Neural progenitor cell (in vitro differentiated cells): Measurements from ENCODE around the gene HIP1R. TPM values are rescaled to one million over a fixed set of nuclear protein-coding genes. Genes with fewer than 3 reads are reported as not detected.

Source experiments
- DNase-seq: peaks from one replicate; pipeline ENCODE4 v3.0.0-alpha.2; 2016; ENCODE audit warnings: low spot score
- H2AFZ ChIP-seq: fragments of 200-600 bp; sonication (generic); replicated peaks from 2 replicates; pipeline ENCODE4 v1.6.1; 2016; ENCODE audit warnings: antibody characterized with exemption
- H3F3A ChIP-seq: fragments of 200-600 bp; sonication (generic); 2 replicates; pipeline ENCODE4 v1.6.1; 2016; ENCODE audit warnings: antibody characterized with exemption, low read depth
- H3K27ac ChIP-seq: fragments of 200-600 bp; sonication (generic); 2 replicates; pipeline ENCODE4 v1.5.1; 2016; ENCODE audit warnings: mild to moderate bottlenecking
- H3K27me3 ChIP-seq: fragments of 200-600 bp; sonication (generic); 2 replicates; pipeline ENCODE4 v1.6.1; 2016; ENCODE audit warnings: mild to moderate bottlenecking, moderate library complexity
- H3K36me3 ChIP-seq: fragments of 200-600 bp; sonication (generic); 2 replicates; pipeline ENCODE4 v1.5.1; 2016
- H3K4me1 ChIP-seq: fragments of 200-600 bp; sonication (generic); 2 replicates; pipeline ENCODE4 v1.6.1; 2016; ENCODE audit warnings: mixed run types
- H3K4me2 ChIP-seq: fragments of 200-600 bp; sonication (generic); 2 replicates; pipeline ENCODE4 v1.6.1; 2016
- H3K4me3 ChIP-seq: fragments of 200-600 bp; sonication (generic); 2 replicates; pipeline ENCODE4 v1.5.1; 2016
- H3K79me2 ChIP-seq: fragments of 200-600 bp; sonication (generic); 2 replicates; pipeline ENCODE4 v1.6.1; 2016; ENCODE audit warnings: low read depth
- H3K9ac ChIP-seq: fragments of 200-600 bp; sonication (generic); 2 replicates; pipeline ENCODE4 v1.6.1; 2016
- H3K9me3 ChIP-seq: fragments of 200-600 bp; sonication (generic); 2 replicates; pipeline ENCODE4 v1.5.1; 2016; ENCODE audit warnings: low read depth
- H4K20me1 ChIP-seq: fragments of 200-600 bp; sonication (generic); 2 replicates; pipeline ENCODE4 v1.6.1; 2016; ENCODE audit warnings: low read depth
- H3K27ac Mint-ChIP-seq: 3 replicates; pipeline ENCODE4 v1.8.0; 2021; ENCODE audit warnings: mixed read lengths
- H3K27me3 Mint-ChIP-seq: 2 replicates; pipeline ENCODE4 v1.8.0; 2022; ENCODE audit warnings: low read depth, mild to moderate bottlenecking, inconsistent platforms, moderate library complexity, mixed read lengths; ENCODE audit not compliant: insufficient read depth
- H3K36me3 Mint-ChIP-seq: 3 replicates; pipeline ENCODE4 v1.8.0; 2021; ENCODE audit warnings: mixed read lengths
- H3K4me1 Mint-ChIP-seq: 3 replicates; pipeline ENCODE4 v1.8.0; 2021; ENCODE audit warnings: mixed read lengths
- H3K4me3 Mint-ChIP-seq: 3 replicates; pipeline ENCODE4 v1.8.0; 2021; ENCODE audit warnings: mild to moderate bottlenecking, moderate library complexity, mixed read lengths
- H3K9me3 Mint-ChIP-seq: 3 replicates; pipeline ENCODE4 v1.8.0; 2020; ENCODE audit warnings: mixed read lengths
- CTCF ChIP-seq: fragments of 200-600 bp; sonication (generic); IDR thresholded peaks from 2 replicates; pipeline ENCODE4 v1.5.1; 2017; ENCODE audit warnings: antibody characterized with exemption, mild to moderate bottlenecking
- EZH2 ChIP-seq: fragments of 200-600 bp; sonication (generic); IDR thresholded peaks from 2 replicates; pipeline ENCODE4 v1.6.1; 2017; ENCODE audit warnings: antibody characterized with exemption, mild to moderate bottlenecking, moderate library complexity
- EZH2phosphoT487 ChIP-seq: fragments of 200-600 bp; sonication (generic); IDR thresholded peaks from 2 replicates; pipeline ENCODE4 v1.6.1; 2017; ENCODE audit warnings: antibody characterized with exemption
- total RNA-seq: library from RNA; depleted of rRNA; stranded (reverse); fragments of >200 nt; gene quantifications from 2 replicates; pipeline ENCODE4 v1.2.3, GENCODE V29; 2015; ENCODE audit warnings: low replicate concordance

Gene HIP1R
- total RNA-seq, 1 donor from 2014 or later, result 19.3 TPM

DNA sequence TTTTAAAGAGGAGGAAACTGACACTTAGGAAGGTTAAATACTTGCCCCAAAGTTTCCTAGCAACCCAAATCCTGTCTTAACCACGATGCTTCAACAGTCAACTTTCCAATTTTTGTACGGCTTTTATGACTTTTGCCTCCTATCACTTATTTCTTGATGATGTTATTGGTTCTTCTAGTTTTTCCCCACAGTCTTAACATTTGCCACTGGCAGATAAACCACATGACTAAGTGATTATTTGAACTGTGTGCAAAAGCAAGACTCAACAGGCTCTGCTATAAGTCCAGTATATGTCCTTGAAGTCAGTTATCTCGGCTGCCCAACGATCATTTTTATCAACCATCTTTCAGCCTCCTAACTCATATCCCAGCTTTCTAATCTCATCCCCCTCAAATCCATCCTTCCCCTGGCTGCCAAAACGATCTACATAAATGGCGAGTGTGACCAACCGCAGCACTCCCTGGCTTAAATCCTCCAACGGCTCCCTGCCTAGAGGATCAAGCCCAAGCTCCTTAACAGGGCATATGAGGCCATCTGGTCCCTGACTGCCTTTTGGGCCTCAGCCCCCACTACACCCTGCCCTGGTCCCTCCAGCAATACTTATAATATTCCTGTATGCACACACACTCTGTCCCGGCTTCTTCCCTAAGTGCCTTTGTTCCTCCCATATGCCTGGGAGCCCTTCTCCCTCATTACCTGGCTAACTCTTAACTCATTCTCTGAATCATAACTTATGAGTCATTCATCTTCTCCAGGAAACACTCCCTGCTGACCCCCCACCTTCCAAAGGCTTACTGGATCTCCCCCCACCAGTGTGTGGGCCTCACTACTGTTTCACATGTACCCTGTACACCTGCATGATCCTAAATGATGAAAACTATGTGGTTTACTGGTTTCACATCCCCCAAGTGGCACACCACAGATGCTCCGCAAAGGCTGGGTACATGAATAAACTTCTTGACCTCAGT is 51.9 kb downstream of the HIP1R start:
- Histone ChIP-seq H3K4me1 (peaks cover 39% of the 10 kb centered on the region), H3K36me3 (no peaks in the 10 kb centered on the region), H3K27ac (no peak overlapping the region), H3K4me2 (peak overlapping the region; percentile 15), H3F3A (peaks cover 16% of the 10 kb centered on the region), H2AFZ (no peak overlapping the region), H3K27me3 (peaks cover 31% of the 10 kb centered on the region), H3K9me3 (no peaks in the 10 kb centered on the region), H4K20me1 (peaks cover 95% of the 10 kb centered on the region), H3K4me3 (no peak overlapping the region), H3K79me2 (peaks cover 87% of the 10 kb centered on the region), H3K9ac (no peak overlapping the region)
- Mint-ChIP-seq H3K36me3 (peaks cover 1% of the 10 kb centered on the region), H3K27ac (peak overlapping the region; percentile 48), H3K4me3 (peak overlapping the region; percentile 17), H3K27me3 (no peaks in the 10 kb centered on the region), H3K4me1 (peaks cover 54% of the 10 kb centered on the region), H3K9me3 (no peaks in the 10 kb centered on the region)
- TF ChIP-seq CTCF, result no peak
- TF ChIP-seq EZH2, result no peak
- TF ChIP-seq EZH2phosphoT487, result no peak
- DNase-seq, result peak; percentile 52

DNA sequence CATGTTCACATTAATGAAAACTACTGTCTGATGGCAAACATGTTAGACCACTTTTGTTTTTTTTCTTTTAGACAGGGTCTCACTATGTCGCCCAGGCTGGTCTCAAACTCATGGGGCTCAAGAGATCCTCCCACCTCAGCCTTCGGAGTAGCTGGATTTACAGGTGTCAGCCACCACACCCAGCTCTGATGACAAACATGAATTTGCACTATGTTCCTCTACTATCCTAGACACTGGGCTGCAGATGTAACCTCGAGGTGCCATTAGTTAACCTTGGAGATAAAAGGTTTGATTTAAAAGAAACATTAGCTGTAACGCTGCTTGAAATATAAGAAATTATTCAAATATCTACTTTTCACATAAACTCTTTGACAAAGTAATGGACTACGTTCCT is 52.6 kb downstream of the HIP1R start:
- TF ChIP-seq EZH2, result no peak
- no peak for TF ChIP-seq EZH2phosphoT487
- no peak for TF ChIP-seq CTCF
- Histone ChIP-seq H3K4me2 (peak overlapping the region; percentile 23), H3K79me2 (peaks cover 87% of the 10 kb centered on the region), H3K36me3 (no peaks in the 10 kb centered on the region), H3K9ac (no peak overlapping the region), H3K27me3 (peaks cover 24% of the 10 kb centered on the region), H4K20me1 (peaks cover 95% of the 10 kb centered on the region), H3K4me1 (peaks cover 43% of the 10 kb centered on the region), H3K27ac (no peak overlapping the region), H2AFZ (no peak overlapping the region), H3K9me3 (no peaks in the 10 kb centered on the region), H3K4me3 (no peak overlapping the region), H3F3A (peaks cover 21% of the 10 kb centered on the region)
- Mint-ChIP-seq H3K36me3 (peaks cover 1% of the 10 kb centered on the region), H3K4me1 (peaks cover 61% of the 10 kb centered on the region), H3K27me3 (no peaks in the 10 kb centered on the region), H3K27ac (peak overlapping the region; percentile 48), H3K9me3 (no peaks in the 10 kb centered on the region), H3K4me3 (no peak overlapping the region)
- DNase-seq, result no peak

DNA sequence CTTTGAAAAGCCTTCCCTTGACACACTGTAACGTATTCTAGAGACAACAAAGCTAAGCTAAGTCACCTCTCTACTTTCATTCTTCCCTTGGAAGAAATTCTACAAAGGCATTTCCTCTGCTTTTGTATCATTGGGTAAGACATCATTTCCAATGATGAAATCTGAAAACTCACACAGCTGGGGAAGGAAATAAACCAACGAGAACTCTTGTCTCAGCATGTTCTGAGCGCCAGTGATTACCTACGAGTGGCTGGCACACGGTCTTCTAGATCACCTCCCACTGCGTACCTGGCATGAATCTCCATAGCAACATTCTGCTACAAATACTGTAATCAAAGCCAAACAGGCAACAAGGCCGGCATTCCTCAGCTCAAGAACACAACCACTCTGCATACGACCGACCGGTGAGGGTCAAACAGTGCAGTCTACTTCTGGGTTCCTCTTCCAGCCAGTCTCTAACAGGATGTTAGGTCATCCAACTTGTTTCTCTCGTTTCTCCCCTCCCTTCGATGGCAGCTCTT is 53.0 kb downstream of the HIP1R start:
- Histone ChIP-seq H2AFZ (no peak overlapping the region), H3F3A (peaks cover 21% of the 10 kb centered on the region), H3K9me3 (no peaks in the 10 kb centered on the region), H3K9ac (no peak overlapping the region), H3K79me2 (peaks cover 89% of the 10 kb centered on the region), H3K36me3 (no peaks in the 10 kb centered on the region), H3K4me1 (peaks cover 43% of the 10 kb centered on the region), H3K4me2 (peak overlapping the region; percentile 23), H3K4me3 (no peak overlapping the region), H4K20me1 (peaks cover 95% of the 10 kb centered on the region), H3K27ac (no peak overlapping the region), H3K27me3 (peaks cover 20% of the 10 kb centered on the region)
- H3K27ac Mint-ChIP-seq, result peak overlapping the region; percentile 74
- no peaks in the 10 kb centered on the region for H3K9me3 Mint-ChIP-seq
- H3K4me1 Mint-ChIP-seq, result peaks cover 62% of the 10 kb centered on the region
- peaks cover 1% of the 10 kb centered on the region for H3K36me3 Mint-ChIP-seq
- H3K4me3 Mint-ChIP-seq, result no peak overlapping the region
- TF ChIP-seq CTCF (no peak), EZH2 (no peak), EZH2phosphoT487 (no peak)
- peak; percentile 26 for DNase-seq
- no peaks in the 10 kb centered on the region for H3K27me3 Mint-ChIP-seq
